ENCODE measurements around the gene CNTNAP2.

The CNTNAP2 gene

GRCh38 chr7:148433521-148434180 lies 2317.1 kb downstream of the CNTNAP2 start:
- H3K4me1 ChIP-seq (ENCODE audit: insufficient read depth, low read length) = no peaks in the 10 kb centered on the region
- no peak for TF ChIP-seq EZH2 (IDR thresholded peaks at IDR 0.05; ENCODE audit: borderline replicate concordance, low read depth, low read length, severe bottlenecking)
- no peak for TF ChIP-seq CTCF (IDR thresholded peaks at IDR 0.05; ENCODE audit: borderline replicate concordance, extremely low read depth, low read length, poor library complexity, severe bottlenecking)
- no peak overlapping the region for H2AFZ ChIP-seq (ENCODE audit: low read depth, low read length)
- no peak overlapping the region for H3K4me2 ChIP-seq (ENCODE audit: insufficient read depth, low read length)
- H3K9me3 ChIP-seq (ENCODE audit: insufficient read depth, low read length, severe bottlenecking) = no peaks in the 10 kb centered on the region
- no peak for ATAC-seq (ENCODE audit: insufficient read depth, low read depth)
- no peak overlapping the region for H3K27ac ChIP-seq (ENCODE audit: low read length)
- H3K27me3 ChIP-seq (ENCODE audit: insufficient read depth, low read length, poor library complexity) = peaks cover 8% of the 10 kb centered on the region
- H4K20me1 ChIP-seq (ENCODE audit: insufficient read depth, low read length) = no peaks in the 10 kb centered on the region
- H3K36me3 ChIP-seq (ENCODE audit: insufficient read depth, low read length) = no peaks in the 10 kb centered on the region
- H3K4me3 ChIP-seq (ENCODE audit: low read depth in 1 of 2, low read length in 2 of 2) = no peak overlapping the region
- H3K9ac ChIP-seq (ENCODE audit: low read depth, low read length) = no peak overlapping the region
- H3K79me2 ChIP-seq (ENCODE audit: insufficient read depth, low read length) = no peaks in the 10 kb centered on the region
- DNase-seq = no peak

- Histone ChIP-seq H3K9ac (ENCODE audit: low read depth, low read length) (no peak overlapping the region), H2AFZ (ENCODE audit: low read depth, low read length) (no peak overlapping the region), H3K4me3 (ENCODE audit: low read depth in 1 of 2, low read length in 2 of 2) (no peak overlapping the region), H3K36me3 (ENCODE audit: insufficient read depth, low read length) (no peaks in the 10 kb centered on the region), H4K20me1 (ENCODE audit: insufficient read depth, low read length) (no peaks in the 10 kb centered on the region), H3K4me1 (ENCODE audit: insufficient read depth, low read length) (no peaks in the 10 kb centered on the region), H3K27ac (ENCODE audit: low read length) (no peak overlapping the region), H3K27me3 (ENCODE audit: insufficient read depth, low read length, poor library complexity) (peaks cover 8% of the 10 kb centered on the region), H3K9me3 (ENCODE audit: insufficient read depth, low read length, severe bottlenecking) (no peaks in the 10 kb centered on the region), H3K79me2 (ENCODE audit: insufficient read depth, low read length) (no peaks in the 10 kb centered on the region), H3K4me2 (ENCODE audit: insufficient read depth, low read length) (no peak overlapping the region)
- no peak for DNase-seq
- TF ChIP-seq EZH2 (IDR thresholded peaks at IDR 0.05; ENCODE audit: borderline replicate concordance, low read depth, low read length, severe bottlenecking) = no peak
- TF ChIP-seq CTCF (IDR thresholded peaks at IDR 0.05; ENCODE audit: borderline replicate concordance, extremely low read depth, low read length, poor library complexity, severe bottlenecking) = no peak
- ATAC-seq (ENCODE audit: insufficient read depth, low read depth) = no peak
These were observed 2317.7 kb downstream of the CNTNAP2 start for GRCh38 chr7:148434181-148434757.

- ATAC-seq (ENCODE audit: insufficient read depth, low read depth) (no peak), DNase-seq (no peak)
- Histone ChIP-seq H3K4me2 (ENCODE audit: insufficient read depth, low read length) (no peak overlapping the region), H3K36me3 (ENCODE audit: insufficient read depth, low read length) (no peaks in the 10 kb centered on the region), H3K4me3 (ENCODE audit: low read depth in 1 of 2, low read length in 2 of 2) (no peak overlapping the region), H3K79me2 (ENCODE audit: insufficient read depth, low read length) (no peaks in the 10 kb centered on the region), H3K4me1 (ENCODE audit: insufficient read depth, low read length) (no peaks in the 10 kb centered on the region), H2AFZ (ENCODE audit: low read depth, low read length) (no peak overlapping the region), H3K9me3 (ENCODE audit: insufficient read depth, low read length, severe bottlenecking) (no peaks in the 10 kb centered on the region), H3K9ac (ENCODE audit: low read depth, low read length) (no peak overlapping the region), H3K27me3 (ENCODE audit: insufficient read depth, low read length, poor library complexity) (peaks cover 8% of the 10 kb centered on the region), H4K20me1 (ENCODE audit: insufficient read depth, low read length) (no peaks in the 10 kb centered on the region), H3K27ac (ENCODE audit: low read length) (no peak overlapping the region)
- no peak for TF ChIP-seq EZH2 (IDR thresholded peaks at IDR 0.05; ENCODE audit: borderline replicate concordance, low read depth, low read length, severe bottlenecking)
- TF ChIP-seq CTCF (IDR thresholded peaks at IDR 0.05; ENCODE audit: borderline replicate concordance, extremely low read depth, low read length, poor library complexity, severe bottlenecking) = no peak
These were observed 2318.3 kb downstream of the CNTNAP2 start for GRCh38 chr7:148434887-148435286.
